Glomerular visceral epithelial cell (primary cell): Measurements from ENCODE around the gene EIF4A3.
"Not testable (repeated sequence)": the region's sequence is repeated elsewhere in the genome, so short reads cannot be mapped to it uniquely, and the experiment has no call there.

Experiments used
- DNase-seq: peaks from one replicate; pipeline ENCODE4 v3.0.0-alpha.2; 2016; ENCODE audit errors: extremely low spot score

The EIF4A3 gene

DNA sequence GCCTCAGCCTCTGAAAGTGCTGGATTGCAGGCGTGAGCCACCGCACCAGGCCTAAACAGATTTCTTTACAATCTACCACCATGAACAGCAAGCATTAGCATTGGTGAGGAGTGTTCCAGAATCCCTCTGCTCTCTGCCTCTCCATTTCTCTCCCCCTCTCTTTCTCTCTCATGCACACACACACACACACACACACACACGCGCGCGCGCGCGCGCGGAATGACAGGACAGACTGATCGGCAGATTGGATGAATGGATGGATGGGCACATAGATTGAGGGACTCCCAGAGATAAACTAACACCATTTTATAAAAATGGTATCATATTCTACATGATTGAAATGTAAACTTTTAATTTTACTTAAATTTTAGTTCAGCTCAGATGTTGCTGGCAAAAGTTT lies 26.2 kb upstream of the EIF4A3 start:
- no peak for DNase-seq

DNA sequence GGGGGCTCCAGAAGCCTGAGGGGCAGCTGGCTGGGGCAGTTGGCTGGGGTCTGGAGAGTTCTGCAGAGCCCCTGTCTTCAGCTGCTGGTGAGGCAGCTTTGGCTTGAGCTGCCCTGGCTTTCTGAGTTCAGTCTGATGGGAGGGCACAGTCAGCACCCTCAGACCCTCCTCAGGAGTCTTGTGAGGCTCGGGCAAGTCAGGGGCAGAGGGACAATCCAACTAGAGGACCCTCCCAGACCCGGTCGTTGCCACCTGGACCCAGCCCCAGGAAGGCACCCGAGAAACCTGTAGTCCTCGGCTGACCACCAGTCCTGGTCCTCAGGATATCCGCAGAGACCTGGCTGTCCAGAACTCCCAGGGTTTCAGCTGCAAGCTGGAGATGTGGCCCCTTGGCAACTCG lies 24.8 kb upstream of the EIF4A3 start:
- no peak for DNase-seq

DNA sequence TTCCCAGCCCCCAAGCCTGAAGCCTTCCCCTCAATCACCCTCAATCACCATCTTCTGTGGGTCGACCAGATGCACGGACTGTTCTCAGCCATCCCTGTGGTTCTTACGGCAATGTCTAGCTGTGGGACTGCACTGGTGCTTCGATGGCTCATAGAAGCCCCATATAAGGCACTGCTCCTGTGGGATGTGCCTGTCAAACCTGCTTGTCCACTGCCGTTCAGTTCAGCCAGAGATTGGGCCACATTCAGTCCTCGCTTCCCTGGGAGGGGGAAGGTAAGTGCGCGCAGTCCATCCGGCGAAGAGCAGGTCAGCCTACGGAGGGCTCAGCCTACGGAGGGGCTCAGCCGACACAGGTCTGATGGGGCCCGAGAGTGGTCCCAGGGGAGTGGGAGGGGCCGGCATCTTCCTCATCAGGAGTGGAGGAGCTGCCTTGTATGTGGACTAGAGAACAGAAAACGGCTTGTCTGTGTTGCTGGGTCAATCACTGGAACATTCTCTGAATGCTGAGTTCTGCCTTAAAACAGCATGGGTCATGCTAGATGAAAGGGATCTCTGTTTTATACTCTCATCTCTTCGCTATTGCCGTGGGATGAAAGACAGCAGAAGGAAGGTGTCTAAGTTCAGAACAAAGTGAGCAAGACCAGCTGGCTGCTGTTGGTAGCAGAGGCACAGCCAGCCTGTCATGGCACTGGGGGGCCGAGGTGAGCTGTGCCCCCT lies 23.0 kb upstream of the EIF4A3 start, which contains the start of gene CARD14:
Gene CARD14 (plus strand): TSS at position 247 of the 717 bp plus-strand sequence. CDS start 11,409 bp downstream, outside the sequence.
- DNase-seq, result no peak

DNA sequence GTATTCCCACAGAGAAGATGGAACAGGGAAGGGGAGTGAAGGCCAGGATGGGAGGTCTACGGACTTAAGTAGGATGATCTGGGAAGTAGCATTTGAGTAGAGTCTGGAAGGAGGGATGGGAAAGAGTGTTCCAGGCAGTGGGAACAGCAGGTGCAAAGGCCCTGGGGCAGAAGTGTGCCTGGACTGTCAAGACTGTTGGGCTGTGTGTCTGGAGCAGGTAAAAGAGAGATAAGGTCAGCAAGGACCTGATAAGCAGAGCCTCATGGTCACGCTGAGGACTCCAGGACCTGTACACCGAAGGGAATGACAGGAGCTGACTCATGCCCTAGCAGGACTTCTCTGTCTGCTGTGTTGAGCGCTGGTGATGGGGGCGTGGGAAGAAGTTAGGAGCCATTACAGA lies 22.2 kb upstream of the EIF4A3 start:
- no peak for DNase-seq

DNA sequence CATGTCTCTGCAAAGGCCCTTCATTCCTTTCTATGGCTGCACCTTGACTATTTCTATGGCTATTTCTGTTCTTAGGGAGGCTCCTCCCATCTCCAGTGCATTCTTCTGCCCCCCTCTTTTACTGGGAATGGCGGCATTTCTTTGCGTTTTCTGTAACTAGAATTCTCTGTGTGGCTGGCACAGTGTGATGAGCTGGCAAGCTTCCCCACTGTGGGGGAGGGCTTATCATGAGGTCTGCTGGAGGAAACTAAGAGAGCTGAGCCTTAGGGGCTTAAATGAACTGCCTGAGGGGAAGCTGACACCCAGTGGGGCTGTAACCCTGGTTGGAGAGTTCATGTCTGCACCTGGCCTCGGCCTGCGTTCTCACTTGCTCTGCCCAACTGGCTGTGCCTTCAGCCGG lies 21.4 kb upstream of the EIF4A3 start:
- DNase-seq, result peak; percentile 9

DNA sequence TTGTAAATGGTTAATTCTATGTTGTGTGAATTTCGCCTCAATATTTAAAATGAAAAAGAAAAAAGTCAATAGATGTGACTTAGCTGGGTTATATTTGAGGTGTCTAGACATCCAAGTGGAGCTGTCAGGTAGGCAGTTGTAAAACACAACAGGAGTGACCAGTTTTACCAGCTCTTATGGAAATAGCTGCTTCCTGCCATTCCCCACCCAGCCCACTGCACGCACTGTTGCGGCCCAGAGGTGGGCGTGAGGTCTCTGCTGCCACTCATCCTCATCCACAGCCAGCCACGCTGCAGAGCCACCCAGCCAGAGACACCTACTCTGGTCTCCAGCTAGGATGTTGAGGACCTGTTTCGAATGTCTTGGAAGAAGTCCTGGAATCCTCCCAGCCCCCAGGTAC lies 19.5 kb upstream of the EIF4A3 start:
- no peak for DNase-seq

DNA sequence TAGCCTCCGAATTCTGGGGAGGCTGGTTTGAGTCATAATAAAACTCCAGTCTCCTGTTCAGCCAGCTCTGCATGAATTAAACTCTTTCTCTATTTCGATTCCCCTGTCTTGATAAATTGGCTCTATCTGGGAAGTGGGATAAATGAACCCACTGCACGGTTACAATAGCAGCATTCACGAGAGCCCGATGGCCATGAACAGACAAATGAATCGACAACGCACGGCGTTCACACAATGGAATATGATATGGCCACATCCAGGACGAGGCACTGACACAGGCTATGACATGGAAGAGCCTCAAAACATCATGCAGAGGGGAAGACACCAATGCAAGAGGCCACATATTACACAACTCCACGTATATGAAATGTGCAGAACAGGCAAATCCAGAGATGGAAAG lies 17.3 kb upstream of the EIF4A3 start:
- no peak for DNase-seq

DNA sequence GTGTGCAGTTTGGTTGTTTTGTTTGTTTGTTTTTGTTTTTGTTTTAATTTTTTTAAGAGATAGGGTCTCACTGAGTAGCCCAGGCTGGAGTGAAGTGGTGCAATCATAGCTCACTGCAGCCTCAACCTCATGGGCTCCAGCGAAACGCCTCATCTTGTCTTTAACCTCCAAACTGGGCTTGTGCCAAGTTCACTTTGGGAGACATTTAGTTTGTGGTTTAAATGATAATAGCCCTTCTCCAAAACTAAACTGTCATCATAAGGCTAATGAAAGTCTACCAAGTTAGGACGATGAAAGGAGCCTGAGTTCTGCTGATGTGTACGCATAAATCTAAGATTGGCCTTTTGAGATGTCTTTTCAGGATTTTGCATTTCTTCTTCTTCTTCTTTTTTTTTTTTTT lies 16.4 kb upstream of the EIF4A3 start:
- no peak for DNase-seq

DNA sequence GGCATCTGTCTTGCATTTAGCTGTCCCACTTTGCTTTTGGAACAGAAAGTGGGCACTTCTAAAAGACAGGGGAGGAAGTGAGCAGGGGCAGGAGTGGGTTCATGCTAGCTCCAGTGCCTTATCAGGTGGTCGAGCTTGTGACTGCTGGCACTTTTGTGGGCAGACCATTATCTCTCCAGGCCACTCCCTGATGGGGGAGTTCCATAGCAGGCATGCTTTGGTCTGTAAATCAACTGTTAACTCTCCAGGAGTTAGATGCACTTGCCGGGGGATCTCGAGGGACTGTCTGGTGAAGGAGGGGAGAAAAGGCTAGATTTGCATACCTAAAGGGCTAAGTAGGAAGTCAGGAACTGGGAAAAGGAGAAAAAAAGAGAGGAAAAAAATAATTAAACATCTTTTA lies 13.6 kb upstream of the EIF4A3 start:
- no peak for DNase-seq

DNA sequence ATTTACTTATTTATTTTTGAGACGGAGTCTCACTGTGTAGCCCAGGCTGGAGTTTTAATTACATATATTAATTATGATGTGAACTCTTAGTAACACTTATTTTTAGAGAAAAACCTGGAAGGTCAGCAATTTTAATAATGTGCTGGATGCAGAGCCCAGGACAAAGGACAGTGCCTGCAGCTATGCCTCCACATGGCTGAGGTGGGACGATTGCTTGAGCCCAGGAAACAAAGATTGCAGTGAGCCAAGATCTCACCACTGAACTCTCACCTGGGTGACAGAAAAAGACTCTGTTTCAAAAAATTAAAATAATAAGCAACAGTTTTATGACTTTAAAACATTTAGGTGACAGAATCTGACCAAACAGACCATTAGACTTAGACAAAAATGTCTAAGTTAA lies 11.9 kb upstream of the EIF4A3 start:
- no peak for DNase-seq

DNA sequence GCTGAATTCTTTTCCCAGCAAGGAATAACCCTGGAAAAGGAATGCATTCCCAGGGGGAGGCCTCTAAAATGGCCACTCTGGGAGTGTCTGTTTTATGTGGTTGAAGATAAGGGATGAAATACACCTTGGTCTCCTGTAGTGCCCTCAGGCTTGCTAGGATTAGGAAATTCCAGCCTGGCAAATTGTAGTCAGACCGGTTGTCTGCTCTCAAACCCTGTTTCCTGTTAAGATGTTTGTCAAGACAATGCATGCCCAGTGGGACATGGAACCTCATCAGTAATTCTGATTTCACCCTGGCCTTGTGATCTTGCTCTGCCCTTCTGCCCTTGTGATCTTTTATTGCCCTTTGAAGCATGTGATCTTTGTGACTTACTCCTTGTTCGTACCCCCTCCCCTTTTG lies 8.7 kb upstream of the EIF4A3 start:
- DNase-seq, result not testable (repeated sequence)

DNA sequence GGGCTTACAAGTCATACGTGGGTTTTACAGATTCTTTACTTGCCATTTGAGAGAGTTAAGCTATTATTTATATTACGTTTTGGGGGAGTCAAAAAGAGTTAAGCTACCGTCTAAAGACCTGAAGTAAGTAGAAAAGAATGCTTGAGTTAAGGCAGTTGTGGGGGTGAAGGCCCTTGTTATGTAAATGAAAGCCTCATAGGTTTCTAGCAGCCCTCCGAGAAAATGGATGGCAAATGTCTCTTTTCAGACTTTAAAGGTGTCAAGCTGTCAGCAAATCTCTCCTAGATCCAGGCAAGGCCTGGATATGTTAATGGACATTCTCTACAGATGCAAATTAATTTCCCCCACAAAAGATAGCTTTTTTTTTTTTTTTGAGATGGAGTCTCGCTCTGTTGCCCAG lies 7.2 kb upstream of the EIF4A3 start:
- no peak for DNase-seq

DNA sequence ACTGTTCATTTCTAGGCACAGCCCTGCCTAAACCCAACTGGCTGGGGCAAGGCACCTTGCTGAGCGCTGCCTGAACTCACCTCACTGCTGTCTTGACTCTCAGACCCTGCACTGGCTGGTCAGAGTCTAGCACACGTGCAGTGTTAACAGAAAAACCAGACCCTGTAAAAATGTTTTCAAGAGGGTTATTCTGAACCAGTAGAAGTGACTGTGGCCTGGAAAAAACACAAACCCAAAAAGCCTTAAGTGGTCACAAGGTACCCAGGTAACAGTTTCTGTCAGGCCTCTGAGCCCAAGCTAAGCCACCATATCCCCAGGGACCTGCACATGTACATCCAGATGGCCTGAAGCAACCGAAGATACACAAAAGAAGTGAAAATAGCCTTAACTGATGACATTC lies 6.1 kb upstream of the EIF4A3 start:
- no peak for DNase-seq

DNA sequence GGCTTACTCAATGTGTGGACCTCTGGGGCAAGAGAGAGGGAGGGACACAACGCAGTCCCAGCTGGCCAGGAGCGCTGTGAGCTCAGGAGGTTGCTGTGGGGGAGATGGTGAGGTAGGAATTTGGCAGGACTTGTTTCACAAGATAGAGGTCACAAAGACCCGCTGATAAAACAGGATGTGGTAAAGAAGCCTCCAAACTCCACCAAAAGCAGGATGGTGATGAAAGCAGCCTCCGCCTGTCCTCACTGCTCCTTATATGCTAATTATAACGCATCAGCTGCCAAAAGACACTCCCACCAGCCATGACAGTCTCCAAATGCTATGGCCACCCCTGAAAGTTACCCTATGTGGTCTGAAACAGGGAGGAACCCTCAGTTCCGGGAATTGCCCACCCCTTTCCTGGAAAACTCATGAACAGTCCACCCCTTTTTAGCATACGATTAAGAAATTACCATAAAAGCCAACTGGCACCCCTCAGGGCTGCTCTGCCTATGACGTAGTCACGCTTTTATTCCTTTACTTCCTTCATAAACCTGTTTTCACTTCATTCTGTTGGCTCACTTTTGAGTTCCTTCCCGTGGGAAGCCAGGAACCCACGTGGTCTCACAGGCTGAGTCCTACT lies 5.3 kb upstream of the EIF4A3 start:
- DNase-seq, result no peak

DNA sequence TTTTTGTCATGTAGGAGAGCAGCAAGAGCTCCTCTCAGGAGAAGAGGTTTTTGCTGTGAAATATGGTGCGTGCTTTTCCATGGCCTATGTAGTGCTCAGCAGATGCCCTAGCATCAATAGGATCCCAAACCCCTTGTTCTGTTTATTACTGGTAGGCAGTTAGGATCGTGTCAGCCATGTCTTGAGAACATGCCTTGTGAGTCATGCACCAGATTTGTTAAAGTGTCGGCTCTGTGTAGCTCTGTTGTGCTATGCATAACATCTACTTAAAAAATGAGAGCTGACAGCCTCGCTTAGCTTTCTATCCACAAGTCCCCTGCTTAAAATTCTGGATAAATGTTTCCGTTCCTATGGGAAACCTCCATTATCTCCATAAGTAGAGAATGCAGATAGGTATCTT lies 4.4 kb upstream of the EIF4A3 start:
- DNase-seq, result no peak

DNA sequence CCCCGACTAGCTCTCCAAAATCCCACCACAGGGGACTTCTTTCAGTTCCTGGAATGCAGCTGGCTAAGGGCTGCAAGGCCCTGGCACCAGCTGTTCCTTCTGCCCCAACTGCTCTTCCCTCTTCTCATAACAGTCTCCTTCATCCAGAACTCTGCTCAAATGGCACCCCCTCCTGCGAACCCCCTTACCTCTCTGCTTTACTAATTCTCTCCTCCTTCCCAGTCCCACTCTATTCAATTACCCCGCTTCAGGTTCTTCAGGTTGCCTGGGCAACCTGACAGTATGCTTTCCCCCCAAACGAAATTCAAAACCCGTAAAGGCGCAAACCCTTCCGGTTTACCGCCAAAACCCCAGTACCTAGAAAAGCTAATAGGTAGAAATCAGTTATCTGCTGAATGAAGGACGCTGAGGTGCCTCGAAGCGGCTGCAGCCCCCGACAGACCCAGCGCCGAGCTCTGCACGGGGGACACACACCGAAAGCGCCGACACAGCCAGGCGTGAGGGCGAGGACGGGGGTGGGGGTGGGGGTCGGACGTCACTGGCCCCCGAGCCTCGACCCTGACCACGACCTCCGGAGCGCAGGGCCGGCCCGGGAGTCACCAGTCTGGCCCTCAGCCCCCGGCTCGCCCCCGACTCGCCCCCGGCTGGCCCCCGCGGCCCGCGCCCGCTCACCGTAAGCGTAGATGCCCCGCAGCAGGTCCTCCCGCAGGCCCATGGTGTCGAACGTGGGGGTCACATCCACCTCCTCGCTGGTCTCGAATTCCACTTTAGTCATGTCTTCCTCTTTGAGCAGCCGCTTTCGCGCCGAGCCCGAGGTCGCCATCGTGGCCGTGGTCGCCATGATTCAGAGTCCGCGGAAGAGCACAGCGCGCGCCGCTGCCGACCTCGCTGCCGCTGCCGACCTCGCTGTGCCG lies 550 bp downstream of the EIF4A3 start:
- DNase-seq, result no peak

DNA sequence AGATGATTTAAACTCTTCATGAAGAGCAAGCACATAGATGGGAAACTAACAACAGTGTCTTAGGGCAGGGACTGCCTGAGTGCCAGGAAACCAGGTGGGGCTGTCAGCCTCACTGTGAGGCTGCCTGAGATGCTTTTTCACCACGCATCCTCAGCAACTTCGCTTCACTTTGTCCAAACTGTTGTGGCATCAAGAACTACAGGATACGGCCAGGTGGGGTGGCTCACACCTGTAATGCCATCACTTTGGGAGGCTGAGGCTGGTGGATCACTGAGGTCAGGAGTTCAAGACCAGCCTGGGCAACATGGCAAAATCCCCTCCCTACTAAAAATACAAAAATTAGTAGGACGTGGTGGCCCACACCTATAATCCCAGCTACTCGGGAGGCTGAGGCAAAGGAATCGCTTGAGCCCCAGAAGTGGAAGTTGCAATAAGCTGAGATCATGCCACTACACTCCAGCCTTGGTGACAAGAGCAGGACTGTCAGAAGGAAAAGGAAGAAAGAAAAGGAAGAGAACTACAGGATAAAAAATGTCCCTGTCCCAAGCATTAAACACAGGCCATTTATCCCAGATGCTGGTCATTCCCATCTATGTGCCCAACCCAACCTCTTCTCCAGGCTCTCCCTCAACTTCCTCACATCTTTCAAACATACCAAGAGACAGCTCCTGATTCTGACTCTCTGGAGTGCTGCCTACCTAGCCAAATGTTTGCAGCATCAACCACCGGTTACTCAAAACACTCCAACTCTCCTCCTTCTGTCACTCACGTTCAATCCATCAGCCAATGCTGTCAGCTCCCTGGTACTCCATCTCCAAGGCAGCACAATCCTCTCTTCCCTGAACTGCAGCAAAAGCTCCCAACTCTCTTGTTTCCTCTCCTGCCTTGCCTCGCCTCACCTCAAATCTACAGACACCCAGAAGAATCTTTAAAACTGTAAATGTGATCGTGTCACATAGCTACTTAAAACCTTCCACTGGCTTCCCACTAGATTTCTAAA lies 1.6 kb downstream of the EIF4A3 start:
- no peak for DNase-seq

DNA sequence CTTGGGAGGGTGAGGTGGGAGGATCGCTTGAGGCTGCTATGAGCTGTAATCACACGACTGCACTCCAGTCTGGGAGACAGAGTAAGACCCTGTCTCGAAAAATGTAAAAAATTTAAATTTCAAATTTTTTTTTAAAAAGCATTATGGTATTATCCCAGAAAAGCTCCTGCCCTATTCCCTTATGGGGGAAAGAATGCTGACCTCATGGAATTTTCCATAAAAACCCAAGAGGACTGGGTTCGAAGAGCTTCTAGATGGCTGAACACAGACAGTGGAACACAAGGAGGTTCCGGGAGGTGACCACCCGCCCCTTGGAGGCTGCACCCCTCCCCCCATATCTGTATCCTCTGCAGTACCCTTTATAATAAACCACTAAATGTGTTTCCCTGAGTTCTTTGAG lies 4.0 kb downstream of the EIF4A3 start:
- no peak for DNase-seq

DNA sequence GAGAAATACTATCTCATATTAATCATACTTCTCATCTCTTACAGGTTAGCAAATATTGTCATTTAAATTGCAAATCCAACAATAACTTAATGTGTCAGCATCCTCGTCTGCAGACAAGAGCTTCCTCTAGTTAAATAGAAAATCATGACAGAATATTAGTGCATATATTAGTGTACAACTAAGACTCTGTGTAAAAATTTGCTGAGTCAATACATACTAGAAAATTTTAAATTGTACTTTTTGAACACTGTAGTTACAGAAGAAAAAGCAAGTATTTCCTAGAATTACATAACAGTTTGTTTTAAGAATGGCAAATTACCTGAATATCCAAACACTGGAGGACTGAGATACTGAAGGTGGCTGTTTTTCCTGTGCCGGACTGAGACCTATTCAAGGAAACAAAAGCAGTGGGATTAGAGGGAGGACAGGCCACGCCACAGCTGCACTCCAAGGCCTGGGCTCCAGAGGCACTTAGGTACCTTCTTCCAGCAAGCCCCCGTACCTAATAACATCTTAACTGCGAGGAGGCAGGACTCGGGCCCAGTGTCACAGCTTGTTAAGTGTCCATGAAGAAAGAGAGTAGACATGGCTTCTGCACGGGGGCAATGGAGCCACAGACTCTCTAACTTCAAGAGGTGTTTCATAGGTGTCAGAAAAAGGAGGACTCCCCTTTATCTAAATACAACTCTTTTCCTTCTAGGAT lies 5.3 kb downstream of the EIF4A3 start:
- DNase-seq, result no peak

DNA sequence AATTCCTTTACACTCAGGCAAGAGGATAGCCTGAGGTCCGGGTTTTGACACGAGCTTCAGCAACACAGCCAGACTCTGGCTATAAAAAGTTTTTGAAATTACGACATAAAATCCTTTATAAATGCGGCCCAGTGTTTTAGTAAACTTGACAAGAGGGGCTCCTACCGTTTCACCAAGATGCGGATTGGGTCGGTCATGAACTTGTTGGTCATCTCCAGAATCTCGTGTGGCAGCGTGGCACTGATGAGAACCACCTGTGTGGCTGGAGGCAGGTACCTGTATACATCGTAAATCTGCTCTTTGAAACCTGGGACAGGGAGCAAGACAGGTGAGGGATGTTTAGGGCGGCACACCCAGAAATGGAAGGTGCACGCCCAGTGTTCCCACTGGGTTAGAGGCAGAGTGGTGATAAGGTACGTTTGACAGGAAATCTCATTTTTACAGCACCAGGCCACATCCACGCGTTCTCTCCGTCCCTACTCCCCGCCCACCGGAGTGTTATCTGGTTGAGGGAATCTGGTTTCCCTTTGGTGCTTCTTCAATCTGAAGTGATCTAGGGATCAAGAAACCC lies 8.0 kb downstream of the EIF4A3 start:
- no peak for DNase-seq
